Measurements from ENCODE around the gene LPP. TPM values are rescaled to one million over a fixed set of nuclear protein-coding genes. Genes with fewer than 3 reads are reported as not detected.

LPP gene
- polyA plus RNA-seq, 1 donor (not counting 4 experiments of a cell fraction or from before 2014, with no cell fraction given): 16.0 TPM

GRCh38 chr3:188353426-188353825 is 199.5 kb downstream of the LPP start:
- dilution Hi-C loops (cut with MboI; ENCODE audit: extremely low pct_ligation_motif_present, low sequenced_read_pairs): no loop called here
- Histone ChIP-seq H3K79me2 (ENCODE audit: control insufficient read depth, insufficient read depth, low read length) (no peaks in the 10 kb centered on the region), H3K36me3 (ENCODE audit: control insufficient read depth in 2 of 2, extremely low read depth in 1 of 2, insufficient read depth in 2 of 2, low read length in 2 of 2) (peaks cover 0 to 3% of the 10 kb centered on the region in 2 experiments), H3K9me3 (ENCODE audit: control insufficient read depth, low read depth, low read length) (no peaks in the 10 kb centered on the region), H3K4me3 (ENCODE audit: control insufficient read depth in 2 of 3, extremely low read depth in 1 of 3, insufficient read depth in 2 of 3, low read depth in 1 of 3, low read length in 3 of 3) (no peak overlapping the region), H3K27me3 (ENCODE audit: control insufficient read depth, extremely low read depth, insufficient read depth, low read length) (no peaks in the 10 kb centered on the region), H3K4me1 (ENCODE audit: control insufficient read depth, extremely low read depth, insufficient read depth, low read length) (peaks cover 21% of the 10 kb centered on the region), H3K4me2 (ENCODE audit: control insufficient read depth, extremely low read depth, insufficient read depth, low read depth, low read length) (no peak overlapping the region), H4K20me1 (ENCODE audit: control insufficient read depth, extremely low read depth, insufficient read depth, low read length) (no peaks in the 10 kb centered on the region), H3K27ac (ENCODE audit: control insufficient read depth, insufficient read depth, low read length) (no peak overlapping the region), H2AFZ (ENCODE audit: control insufficient read depth, low read length) (no peak overlapping the region), H3K9ac (ENCODE audit: control insufficient read depth, extremely low read depth, insufficient read depth, low read length) (no peak overlapping the region), H3K9me1 (ENCODE audit: control insufficient read depth, extremely low read depth, insufficient read depth, low read length) (no peaks in the 10 kb centered on the region)
- DNase-seq (ENCODE audit: low read depth, low spot score) (no peak), FAIRE-seq (no peak)
- TF ChIP-seq EZH2 (IDR thresholded peaks at IDR 0.05; ENCODE audit: low read length) (no peak), CTCF (optimal IDR thresholded peaks at IDR 0.05 in 1 of 3, IDR thresholded peaks at IDR 0.05 in 1 of 3, conservative IDR thresholded peaks at IDR 0.05 in 1 of 3; ENCODE audit: extremely low read depth in 1 of 3, insufficient read depth in 2 of 3, low read length in 3 of 3) (no peak)

- dilution Hi-C loops (cut with MboI; ENCODE audit: extremely low pct_ligation_motif_present, low sequenced_read_pairs): no loop called here
- Histone ChIP-seq H3K9me1 (ENCODE audit: control insufficient read depth, extremely low read depth, insufficient read depth, low read length) (no peaks in the 10 kb centered on the region), H2AFZ (ENCODE audit: control insufficient read depth, low read length) (no peak overlapping the region), H3K27me3 (ENCODE audit: control insufficient read depth, extremely low read depth, insufficient read depth, low read length) (no peaks in the 10 kb centered on the region), H3K9ac (ENCODE audit: control insufficient read depth, extremely low read depth, insufficient read depth, low read length) (no peak overlapping the region), H4K20me1 (ENCODE audit: control insufficient read depth, extremely low read depth, insufficient read depth, low read length) (no peaks in the 10 kb centered on the region), H3K4me1 (ENCODE audit: control insufficient read depth, extremely low read depth, insufficient read depth, low read length) (no peaks in the 10 kb centered on the region), H3K79me2 (ENCODE audit: control insufficient read depth, insufficient read depth, low read length) (no peaks in the 10 kb centered on the region), H3K9me3 (ENCODE audit: control insufficient read depth, low read depth, low read length) (no peaks in the 10 kb centered on the region), H3K36me3 (ENCODE audit: control insufficient read depth in 2 of 2, extremely low read depth in 1 of 2, insufficient read depth in 2 of 2, low read length in 2 of 2) (peaks cover 0 to 1% of the 10 kb centered on the region in 2 experiments), H3K4me3 (ENCODE audit: control insufficient read depth in 2 of 3, extremely low read depth in 1 of 3, insufficient read depth in 2 of 3, low read depth in 1 of 3, low read length in 3 of 3) (no peak overlapping the region), H3K27ac (ENCODE audit: control insufficient read depth, insufficient read depth, low read length) (no peak overlapping the region), H3K4me2 (ENCODE audit: control insufficient read depth, extremely low read depth, insufficient read depth, low read depth, low read length) (no peak overlapping the region)
- TF ChIP-seq CTCF (optimal IDR thresholded peaks at IDR 0.05 in 1 of 3, IDR thresholded peaks at IDR 0.05 in 1 of 3, conservative IDR thresholded peaks at IDR 0.05 in 1 of 3; ENCODE audit: extremely low read depth in 1 of 3, insufficient read depth in 2 of 3, low read length in 3 of 3) (no peak), EZH2 (IDR thresholded peaks at IDR 0.05; ENCODE audit: low read length) (no peak)
- DNase-seq (ENCODE audit: low read depth, low spot score): no peak
- no peak for FAIRE-seq
Measured at GRCh38 chr3:188358787-188359493, 205.0 kb downstream of the LPP start.

Measured in keratinocyte (primary cell).